ENCODE measurements around the gene MRPL24.
A peak's percentile ranks its signal among the peaks of the same experiment; 100 is the strongest.

The MRPL24 gene

GRCh38 chr1:156728599-156729462 lies 12.1 kb downstream of the MRPL24 start, which contains the start of gene ISG20L2 (continued):
- TF ChIP-seq ZNF529 (tag by site-specific recombination; IDR thresholded peaks at IDR 0.05; ENCODE audit: insufficient replicate concordance): no peak
- no peak for TF ChIP-seq ZNF174 (tag by site-specific recombination; IDR thresholded peaks at IDR 0.05)
- no peak for TF ChIP-seq REPIN1 (tag by site-specific recombination; IDR thresholded peaks at IDR 0.05; ENCODE audit: low read depth)
- peak; percentile 78; the same call in 1 of the 2 replicates for TF ChIP-seq ZNF391 (tag by site-specific recombination; IDR thresholded peaks at IDR 0.05; ENCODE audit: borderline replicate concordance, low read depth)
- TF ChIP-seq ZNF274 (IDR thresholded peaks at IDR 0.05; ENCODE audit: low read length): no peak
- TF ChIP-seq ZNF274 (tag by site-specific recombination; IDR thresholded peaks at IDR 0.05; ENCODE audit: borderline replicate concordance): no peak
- 0 out of 2 replicates have a peak, but pooled peaks have one; percentile 24 for TF ChIP-seq ZFP69B (tag by site-specific recombination; IDR thresholded peaks at IDR 0.05)
- peak; percentile 23; the same call in 1 of the 2 replicates for TF ChIP-seq ZNF10 (tag by site-specific recombination; IDR thresholded peaks at IDR 0.05)
- TF ChIP-seq ZFP37 (tag by site-specific recombination; IDR thresholded peaks at IDR 0.05): peak; percentile 80; the same call in 1 of the 2 replicates
- no peak for TF ChIP-seq ZNF221 (tag by site-specific recombination; IDR thresholded peaks at IDR 0.05; ENCODE audit: borderline replicate concordance)
- TF ChIP-seq YY1 (tag by site-specific recombination; IDR thresholded peaks at IDR 0.05): no peak
- no peak for TF ChIP-seq ZNF266 (tag by site-specific recombination; IDR thresholded peaks at IDR 0.05; ENCODE audit: low read depth)
- TF ChIP-seq ZNF514 (tag by site-specific recombination; IDR thresholded peaks at IDR 0.05): no peak
- no peak for TF ChIP-seq PRDM2 (tag by site-specific recombination; IDR thresholded peaks at IDR 0.05; ENCODE audit: borderline replicate concordance)
- peak; percentile 50; the same call in 1 of the 2 replicates for TF ChIP-seq ZNF394 (tag by site-specific recombination; IDR thresholded peaks at IDR 0.05; ENCODE audit: borderline replicate concordance)
- peak; percentile 81 for TF ChIP-seq ZXDB (tag by site-specific recombination; IDR thresholded peaks at IDR 0.05)
- no peak for TF ChIP-seq ZNF530 (tag by site-specific recombination; IDR thresholded peaks at IDR 0.05; ENCODE audit: low read depth)
- TF ChIP-seq, protein P1, sequence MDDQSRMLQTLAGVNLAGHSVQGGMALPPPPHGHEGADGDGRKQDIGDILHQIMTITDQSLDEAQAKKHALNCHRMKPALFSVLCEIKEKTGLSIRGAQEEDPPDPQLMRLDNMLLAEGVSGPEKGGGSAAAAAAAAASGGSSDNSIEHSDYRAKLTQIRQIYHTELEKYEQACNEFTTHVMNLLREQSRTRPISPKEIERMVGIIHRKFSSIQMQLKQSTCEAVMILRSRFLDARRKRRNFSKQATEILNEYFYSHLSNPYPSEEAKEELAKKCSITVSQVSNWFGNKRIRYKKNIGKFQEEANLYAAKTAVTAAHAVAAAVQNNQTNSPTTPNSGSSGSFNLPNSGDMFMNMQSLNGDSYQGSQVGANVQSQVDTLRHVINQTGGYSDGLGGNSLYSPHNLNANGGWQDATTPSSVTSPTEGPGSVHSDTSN (CRISPR knock-in tag; IDR thresholded peaks at IDR 0.05): no peak; the same call in 1 of the 2 replicates
- no peak for TF ChIP-seq ZFP3 (tag by site-specific recombination; IDR thresholded peaks at IDR 0.05; ENCODE audit: low read depth)
- no peak for TF ChIP-seq ZNF211 (tag by site-specific recombination; IDR thresholded peaks at IDR 0.05; ENCODE audit: low read depth)
- TF ChIP-seq ZSCAN16 (tag by site-specific recombination; IDR thresholded peaks at IDR 0.05): peak; percentile 64; the same call in 1 of the 2 replicates
- TF ChIP-seq HOXD13 (CRISPR knock-in tag; IDR thresholded peaks at IDR 0.05; ENCODE audit: borderline replicate concordance): no peak
- TF ChIP-seq ZNF175 (tag by site-specific recombination; IDR thresholded peaks at IDR 0.05): no peak
- peak; percentile 99 for TF ChIP-seq PRDM10 (tag by site-specific recombination; IDR thresholded peaks at IDR 0.05)
- peak; percentile 100 for TF ChIP-seq ZBTB21 (tag by site-specific recombination; IDR thresholded peaks at IDR 0.05)
- no peak for TF ChIP-seq ZNF837 (tag by site-specific recombination; IDR thresholded peaks at IDR 0.05)
- no peak for TF ChIP-seq GLIS2 (tag by site-specific recombination; IDR thresholded peaks at IDR 0.05)
- peak; percentile 38; the same call in 1 of the 2 replicates for TF ChIP-seq ZSCAN5A (tag by site-specific recombination; IDR thresholded peaks at IDR 0.05)

All from HEK293 (cell line).